ENCODE data around the gene SCAF8. TPM values are rescaled to one million over a fixed set of nuclear protein-coding genes. Genes with fewer than 3 reads are reported as not detected.
A peak's percentile ranks its signal among the peaks of the same experiment; 100 is the strongest.

SCAF8 gene
- total and polyA plus RNA-seq, 2 of the 4 experiments (the other 2 are of a cell fraction), result 16.1 to 23.5 TPM

DNA sequence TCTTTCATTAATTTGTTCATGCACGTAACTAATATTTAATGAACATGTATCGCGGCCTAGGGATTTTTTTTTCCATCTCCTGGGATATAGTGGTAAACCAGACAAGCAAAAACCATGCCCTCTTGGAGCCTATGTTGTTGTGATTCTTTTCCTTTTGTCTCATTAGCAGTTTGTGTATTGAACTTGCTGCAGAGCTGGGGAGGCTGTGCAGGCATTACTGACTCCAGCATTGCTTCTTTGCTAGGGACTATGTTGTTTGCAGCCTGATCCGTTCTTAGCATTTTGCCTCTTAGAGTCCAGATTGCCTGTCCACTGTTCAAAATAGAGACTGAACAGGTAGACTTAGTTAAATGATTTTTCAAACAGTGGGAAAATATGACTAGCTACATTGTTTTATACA lies 9.7 kb downstream of the SCAF8 start:
- intact Hi-C loops (cut with micrococcal nuclease) (no loop called here), in situ Hi-C loops (cut with MboI; ENCODE audit: low sequenced_read_pairs) (no loop called here), dilution Hi-C loops (cut with HindIII; ENCODE audit: low sequenced_read_pairs, unreplicated experiment) (no loop called here)
- Histone ChIP-seq H2AK9ac (replicated peaks; ENCODE audit: low read depth, low read length, poor library complexity) (no peak overlapping the region), H2BK15ac (ENCODE audit: low read depth, low read length) (no peak overlapping the region), H3K27me3 (ENCODE audit: control insufficient read depth, insufficient read depth, low read length) (no peaks in the 10 kb centered on the region), H3K4me2 (ENCODE audit: low read depth, low read length) (no peak overlapping the region), H4K20me1 (ENCODE audit: insufficient read depth, low read length) (peaks cover 85% of the 10 kb centered on the region), H3K9me1 (ENCODE audit: insufficient read depth, low read length) (peaks cover 11% of the 10 kb centered on the region), H4K8ac (ENCODE audit: low read depth in 2 of 2, low read length in 2 of 2) (no peak overlapping the region), H4K91ac (ENCODE audit: insufficient read depth, low read depth, low read length) (no peak overlapping the region), H3K14ac (replicated peaks; ENCODE audit: low read depth, low read length) (no peak overlapping the region), H3K23ac (ENCODE audit: low read depth, low read length) (peak overlapping the region; percentile 8; the same call in 1 of the 2 replicates), H3K79me1 (ENCODE audit: low read depth in 1 of 2, low read length in 2 of 2) (peaks cover 0 to 52% of the 10 kb centered on the region in 2 experiments; a peak in 2 of 4 replicates), H2BK20ac (ENCODE audit: low read depth, low read length) (no peak overlapping the region), H3K27ac (ENCODE audit: insufficient read depth, low read length) (no peak overlapping the region), H2AK5ac (ENCODE audit: low read depth, low read length) (no peak overlapping the region), H3K4me1 (ENCODE audit: control insufficient read depth, insufficient read depth, low read length) (peaks cover 4% of the 10 kb centered on the region; the same call in 1 of the 2 replicates), H3K56ac (ENCODE audit: extremely low read depth, insufficient read depth, low read length) (no peak overlapping the region), H2BK5ac (ENCODE audit: low read depth, low read length, poor library complexity, severe bottlenecking) (no peak overlapping the region), H2BK120ac (ENCODE audit: low read depth, low read length) (no peak overlapping the region), H4K5ac (ENCODE audit: low read depth, low read length) (no peak overlapping the region), H3K36me3 (ENCODE audit: control insufficient read depth, insufficient read depth, low read length) (0 out of 2 replicates have a peak, but pooled peaks cover 2% of the 10 kb centered on the region), H3K4me3 (ENCODE audit: insufficient read depth, low read depth, low read length) (no peak overlapping the region), H3K9me3 (ENCODE audit: control insufficient read depth, insufficient read depth, low read length) (no peaks in the 10 kb centered on the region), H2AFZ (replicated peaks; ENCODE audit: low read length, poor library complexity) (no peak overlapping the region), H3K4ac (ENCODE audit: low read depth, low read length) (no peak overlapping the region), H3K18ac (ENCODE audit: low read depth, low read length) (no peak overlapping the region), H3K9ac (ENCODE audit: low read depth, low read length) (no peak overlapping the region)
- TF ChIP-seq RCOR1 (IDR thresholded peaks at IDR 0.05; ENCODE audit: insufficient replicate concordance, low read length) (no peak), RAD21 (IDR thresholded peaks at IDR 0.05; ENCODE audit: low read length) (no peak), SMC3 (IDR thresholded peaks at IDR 0.05; ENCODE audit: low read depth, low read length) (no peak), POLR2A (IDR thresholded peaks at IDR 0.05; ENCODE audit: low read depth, low read length) (no peak), MAFK (IDR thresholded peaks at IDR 0.05; ENCODE audit: low read depth, low read length) (no peak), CHD1 (IDR thresholded peaks at IDR 0.05; ENCODE audit: low read depth, low read length) (no peak), MXI1 (IDR thresholded peaks at IDR 0.05; ENCODE audit: borderline replicate concordance, low read depth, low read length) (no peak), ELK1 (IDR thresholded peaks at IDR 0.05; ENCODE audit: borderline replicate concordance, low read depth, low read length) (no peak), BHLHE40 (IDR thresholded peaks at IDR 0.05; ENCODE audit: low read depth, low read length) (no peak), FOS (IDR thresholded peaks at IDR 0.05; ENCODE audit: low read depth, low read length) (no peak), CEBPB (IDR thresholded peaks at IDR 0.05; ENCODE audit: low read depth, low read length) (no peak), RFX5 (IDR thresholded peaks at IDR 0.05; ENCODE audit: low read depth, low read length) (no peak), MAZ (IDR thresholded peaks at IDR 0.05; ENCODE audit: borderline replicate concordance, low read depth, low read length) (no peak), NFE2L2 (IDR thresholded peaks at IDR 0.05; ENCODE audit: low read depth, low read length) (no peak)
- TF ChIP-seq, protein P1, sequence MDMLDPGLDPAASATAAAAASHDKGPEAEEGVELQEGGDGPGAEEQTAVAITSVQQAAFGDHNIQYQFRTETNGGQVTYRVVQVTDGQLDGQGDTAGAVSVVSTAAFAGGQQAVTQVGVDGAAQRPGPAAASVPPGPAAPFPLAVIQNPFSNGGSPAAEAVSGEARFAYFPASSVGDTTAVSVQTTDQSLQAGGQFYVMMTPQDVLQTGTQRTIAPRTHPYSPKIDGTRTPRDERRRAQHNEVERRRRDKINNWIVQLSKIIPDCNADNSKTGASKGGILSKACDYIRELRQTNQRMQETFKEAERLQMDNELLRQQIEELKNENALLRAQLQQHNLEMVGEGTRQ (IDR thresholded peaks at IDR 0.05; ENCODE audit: low read depth, low read length), result no peak
- TF ChIP-seq, protein P2, sequence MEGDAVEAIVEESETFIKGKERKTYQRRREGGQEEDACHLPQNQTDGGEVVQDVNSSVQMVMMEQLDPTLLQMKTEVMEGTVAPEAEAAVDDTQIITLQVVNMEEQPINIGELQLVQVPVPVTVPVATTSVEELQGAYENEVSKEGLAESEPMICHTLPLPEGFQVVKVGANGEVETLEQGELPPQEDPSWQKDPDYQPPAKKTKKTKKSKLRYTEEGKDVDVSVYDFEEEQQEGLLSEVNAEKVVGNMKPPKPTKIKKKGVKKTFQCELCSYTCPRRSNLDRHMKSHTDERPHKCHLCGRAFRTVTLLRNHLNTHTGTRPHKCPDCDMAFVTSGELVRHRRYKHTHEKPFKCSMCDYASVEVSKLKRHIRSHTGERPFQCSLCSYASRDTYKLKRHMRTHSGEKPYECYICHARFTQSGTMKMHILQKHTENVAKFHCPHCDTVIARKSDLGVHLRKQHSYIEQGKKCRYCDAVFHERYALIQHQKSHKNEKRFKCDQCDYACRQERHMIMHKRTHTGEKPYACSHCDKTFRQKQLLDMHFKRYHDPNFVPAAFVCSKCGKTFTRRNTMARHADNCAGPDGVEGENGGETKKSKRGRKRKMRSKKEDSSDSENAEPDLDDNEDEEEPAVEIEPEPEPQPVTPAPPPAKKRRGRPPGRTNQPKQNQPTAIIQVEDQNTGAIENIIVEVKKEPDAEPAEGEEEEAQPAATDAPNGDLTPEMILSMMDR (conservative IDR thresholded peaks at IDR 0.05; ENCODE audit: low read depth, low read length), result no peak
- ChIA-PET POLR2A (ENCODE audit: unreplicated experiment) (no interaction called here), CTCF (no interaction called here)
- no peak for DNase-seq
- no peak for ATAC-seq (ENCODE audit: low read depth)
- no CpG with 5 or more reads among the region's 4 CpGs for WGBS, 2 experiments (ENCODE audit: extremely low coverage in 2 of 2, insufficient read length in 1 of 2)
- BruUV-seq (replicated peaks), result no TSS peak
